Measurements from ENCODE around the gene PLD4.

GRCh38 chr14:104882325-104882973 is 42.2 kb upstream of the PLD4 start:
- no peak for TF ChIP-seq CTCF (IDR thresholded peaks at IDR 0.05; ENCODE audit: low read depth, low read length, poor library complexity, severe bottlenecking)
- TF ChIP-seq EZH2phosphoT487 (IDR thresholded peaks at IDR 0.05; ENCODE audit: borderline replicate concordance, low read length): no peak
